GM19463 (cell line): ENCODE results near the gene KIZ.

Experiments used
- ATAC-seq: cut with Tn5 transposase; IDR thresholded peaks from one replicate; pipeline ENCODE4 v1.9.1; 2021; ENCODE audit warnings: mild to moderate bottlenecking, moderate library complexity; ENCODE audit not compliant: unreplicated experiment

KIZ gene

GRCh38 chr20:21251278-21251677, 125.4 kb downstream of the KIZ start:
- ATAC-seq = no peak

GRCh38 chr20:21257192-21257591, 131.3 kb downstream of the KIZ start:
- no peak for ATAC-seq

- no peak for ATAC-seq
These were observed 132.5 kb downstream of the KIZ start for GRCh38 chr20:21258411-21258810.

- ATAC-seq = no peak
These were observed 133.5 kb downstream of the KIZ start for GRCh38 chr20:21259346-21259745.

GRCh38 chr20:21262812-21263211, 136.9 kb downstream of the KIZ start:
- ATAC-seq = no peak

GRCh38 chr20:21265261-21266190, 139.6 kb downstream of the KIZ start:
- ATAC-seq = no peak

GRCh38 chr20:21266191-21266536, 140.3 kb downstream of the KIZ start:
- ATAC-seq = no peak

GRCh38 chr20:21269772-21270171, 143.9 kb downstream of the KIZ start:
- no peak for ATAC-seq

GRCh38 chr20:21270806-21271205, 144.9 kb downstream of the KIZ start:
- ATAC-seq = no peak

GRCh38 chr20:21272279-21272678, 146.4 kb downstream of the KIZ start:
- ATAC-seq = peak; percentile 60

- peak; percentile 45 for ATAC-seq
These were observed 146.8 kb downstream of the KIZ start for GRCh38 chr20:21272679-21273078.

- no peak for ATAC-seq
These were observed 148.0 kb downstream of the KIZ start for GRCh38 chr20:21273755-21274386.

- no peak for ATAC-seq
These were observed 152.9 kb downstream of the KIZ start for GRCh38 chr20:21278829-21279228.

- ATAC-seq = no peak
These were observed 154.0 kb downstream of the KIZ start for GRCh38 chr20:21279706-21280521.

GRCh38 chr20:21280522-21281016, 154.7 kb downstream of the KIZ start:
- no peak for ATAC-seq

GRCh38 chr20:21286775-21287174, 160.9 kb downstream of the KIZ start:
- ATAC-seq = no peak

GRCh38 chr20:21288587-21289370, 162.9 kb downstream of the KIZ start:
- no peak for ATAC-seq

GRCh38 chr20:21289651-21290050, 163.8 kb downstream of the KIZ start:
- ATAC-seq = no peak

GRCh38 chr20:21291026-21291425, 165.1 kb downstream of the KIZ start:
- ATAC-seq = no peak

- ATAC-seq = no peak
These were observed 168.9 kb downstream of the KIZ start for GRCh38 chr20:21294755-21295154.
